ENCODE measurements around the gene NT5E. TPM values are rescaled to one million over a fixed set of nuclear protein-coding genes. Genes with fewer than 3 reads are reported as not detected.

NT5E gene
- total RNA-seq, 1 donor from 2014 or later: not detected

- Mint-ChIP-seq H3K27me3 (ENCODE audit: insufficient read depth, low read depth) (peaks cover 2% of the 10 kb centered on the region), H3K27ac (no peak overlapping the region), H3K9me3 (no peaks in the 10 kb centered on the region), H3K36me3 (no peaks in the 10 kb centered on the region), H3K4me1 (peaks cover 3% of the 10 kb centered on the region), H3K4me3 (no peak overlapping the region)
- Histone ChIP-seq H3K9me3 (ENCODE audit: low read depth) (no peaks in the 10 kb centered on the region), H2AFZ (replicated peaks) (no peak overlapping the region), H3K4me2 (no peak overlapping the region), H3K27ac (no peak overlapping the region), H3K27me3 (no peaks in the 10 kb centered on the region), H3K9ac (no peak overlapping the region), H3F3A (ENCODE audit: low read depth) (no peaks in the 10 kb centered on the region), H4K20me1 (ENCODE audit: low read depth) (no peaks in the 10 kb centered on the region), H3K79me2 (ENCODE audit: low read depth) (no peaks in the 10 kb centered on the region), H3K4me1 (no peaks in the 10 kb centered on the region), H3K4me3 (no peak overlapping the region), H3K36me3 (no peaks in the 10 kb centered on the region)
- no peak for TF ChIP-seq EZH2phosphoT487 (IDR thresholded peaks at IDR 0.05)
- TF ChIP-seq CTCF (IDR thresholded peaks at IDR 0.05): peak; percentile 99
- peak; percentile 63 for DNase-seq (ENCODE audit: low spot score)
These were observed 33.2 kb downstream of the NT5E start for GRCh38 chr6:85482905-85483700.

GRCh38 chr6:85483846-85484245 lies 34.0 kb downstream of the NT5E start:
- H3K9me3 Mint-ChIP-seq: no peaks in the 10 kb centered on the region
- Histone ChIP-seq H3K4me2 (no peak overlapping the region), H3K79me2 (ENCODE audit: low read depth) (no peaks in the 10 kb centered on the region), H2AFZ (replicated peaks) (no peak overlapping the region), H3K4me3 (no peak overlapping the region), H3K36me3 (no peaks in the 10 kb centered on the region), H3F3A (ENCODE audit: low read depth) (no peaks in the 10 kb centered on the region), H3K27ac (no peak overlapping the region), H3K9me3 (ENCODE audit: low read depth) (no peaks in the 10 kb centered on the region), H4K20me1 (ENCODE audit: low read depth) (no peaks in the 10 kb centered on the region), H3K9ac (no peak overlapping the region), H3K4me1 (no peaks in the 10 kb centered on the region), H3K27me3 (no peaks in the 10 kb centered on the region)
- peaks cover 3% of the 10 kb centered on the region for H3K4me1 Mint-ChIP-seq
- peaks cover 2% of the 10 kb centered on the region for H3K27me3 Mint-ChIP-seq (ENCODE audit: insufficient read depth, low read depth)
- H3K27ac Mint-ChIP-seq: no peak overlapping the region
- H3K36me3 Mint-ChIP-seq: no peaks in the 10 kb centered on the region
- TF ChIP-seq CTCF (IDR thresholded peaks at IDR 0.05) (no peak), EZH2phosphoT487 (IDR thresholded peaks at IDR 0.05) (no peak), EZH2 (IDR thresholded peaks at IDR 0.05) (no peak)
- no peak for DNase-seq (ENCODE audit: low spot score)
- H3K4me3 Mint-ChIP-seq: no peak overlapping the region

- no peak overlapping the region for H3K4me2 ChIP-seq
- no peak for TF ChIP-seq EZH2 (IDR thresholded peaks at IDR 0.05)
- no peak for TF ChIP-seq EZH2phosphoT487 (IDR thresholded peaks at IDR 0.05)
- no peak for TF ChIP-seq CTCF (IDR thresholded peaks at IDR 0.05)
- Mint-ChIP-seq H3K36me3 (no peaks in the 10 kb centered on the region), H3K4me3 (no peak overlapping the region), H3K4me1 (peaks cover 3% of the 10 kb centered on the region), H3K9me3 (no peaks in the 10 kb centered on the region), H3K27ac (no peak overlapping the region), H3K27me3 (ENCODE audit: insufficient read depth, low read depth) (peaks cover 2% of the 10 kb centered on the region)
- no peak overlapping the region for H3K9ac ChIP-seq
- no peaks in the 10 kb centered on the region for H3K36me3 ChIP-seq
- no peaks in the 10 kb centered on the region for H3F3A ChIP-seq (ENCODE audit: low read depth)
- DNase-seq (ENCODE audit: low spot score): no peak
- no peak overlapping the region for H3K4me3 ChIP-seq
- no peaks in the 10 kb centered on the region for H3K79me2 ChIP-seq (ENCODE audit: low read depth)
- no peaks in the 10 kb centered on the region for H3K9me3 ChIP-seq (ENCODE audit: low read depth)
- no peaks in the 10 kb centered on the region for H4K20me1 ChIP-seq (ENCODE audit: low read depth)
- H2AFZ ChIP-seq (replicated peaks): no peak overlapping the region
- no peaks in the 10 kb centered on the region for H3K27me3 ChIP-seq
- H3K4me1 ChIP-seq: no peaks in the 10 kb centered on the region
- no peak overlapping the region for H3K27ac ChIP-seq
These were observed 35.1 kb downstream of the NT5E start for GRCh38 chr6:85484948-85485347.
